Activated CD8-positive, alpha-beta memory T cell treated with anti-CD3 and anti-CD28 coated beads for 1 hour (primary cell): ENCODE data around the gene APOBEC3A.
"Not testable (repeated sequence)": the region's sequence is repeated elsewhere in the genome, so short reads cannot be mapped to it uniquely, and the experiment has no call there.

Experiments
- DNase-seq, 2 donors: peaks; one replicate each; pipeline ENCODE4 v3.0.0-alpha.2; 2020; ENCODE audit warnings: low read depth in 1 of 2; ENCODE audit errors: extremely low read depth in 1 of 2

The APOBEC3A gene

DNA sequence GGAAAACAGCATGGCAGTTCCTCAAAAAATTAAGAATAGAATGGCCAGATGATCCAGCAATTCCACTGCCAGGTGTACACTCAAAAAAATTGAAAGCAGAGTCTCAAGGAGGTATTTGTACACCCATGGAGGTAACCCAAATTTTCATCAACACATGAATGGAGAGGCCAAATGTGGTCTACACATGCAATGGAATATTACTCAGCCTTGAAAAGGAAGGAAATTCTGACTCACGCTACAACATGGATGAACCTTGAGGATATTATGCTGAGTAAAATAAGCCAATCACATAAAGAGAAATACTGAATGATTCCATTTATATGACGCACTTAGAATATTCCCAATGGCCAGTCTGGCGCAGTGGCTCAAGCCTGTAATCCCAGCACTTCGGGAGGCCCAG, 19.9 kb downstream of the APOBEC3A start:
- not testable (repeated sequence) for DNase-seq

DNA sequence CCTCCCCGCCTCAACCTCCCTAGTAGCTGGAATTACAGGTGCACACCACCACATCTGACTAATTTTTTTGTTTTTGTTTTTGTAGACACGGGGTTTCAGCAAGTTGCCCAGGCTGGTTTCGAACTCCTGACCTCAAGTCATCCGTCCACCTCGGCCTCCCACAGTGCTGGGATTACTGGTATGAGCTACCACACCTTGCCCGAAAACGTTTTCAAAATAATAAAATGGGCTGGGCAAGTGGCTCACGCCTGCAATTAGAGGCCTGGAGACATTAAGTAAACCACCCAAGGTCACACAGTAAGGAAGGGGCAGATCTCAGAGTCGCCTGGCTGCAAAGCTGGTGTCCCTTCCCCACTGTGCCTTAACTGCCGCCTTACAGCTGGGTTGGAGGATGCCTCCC, 23.2 kb downstream of the APOBEC3A start:
- not testable (repeated sequence) for DNase-seq

DNA sequence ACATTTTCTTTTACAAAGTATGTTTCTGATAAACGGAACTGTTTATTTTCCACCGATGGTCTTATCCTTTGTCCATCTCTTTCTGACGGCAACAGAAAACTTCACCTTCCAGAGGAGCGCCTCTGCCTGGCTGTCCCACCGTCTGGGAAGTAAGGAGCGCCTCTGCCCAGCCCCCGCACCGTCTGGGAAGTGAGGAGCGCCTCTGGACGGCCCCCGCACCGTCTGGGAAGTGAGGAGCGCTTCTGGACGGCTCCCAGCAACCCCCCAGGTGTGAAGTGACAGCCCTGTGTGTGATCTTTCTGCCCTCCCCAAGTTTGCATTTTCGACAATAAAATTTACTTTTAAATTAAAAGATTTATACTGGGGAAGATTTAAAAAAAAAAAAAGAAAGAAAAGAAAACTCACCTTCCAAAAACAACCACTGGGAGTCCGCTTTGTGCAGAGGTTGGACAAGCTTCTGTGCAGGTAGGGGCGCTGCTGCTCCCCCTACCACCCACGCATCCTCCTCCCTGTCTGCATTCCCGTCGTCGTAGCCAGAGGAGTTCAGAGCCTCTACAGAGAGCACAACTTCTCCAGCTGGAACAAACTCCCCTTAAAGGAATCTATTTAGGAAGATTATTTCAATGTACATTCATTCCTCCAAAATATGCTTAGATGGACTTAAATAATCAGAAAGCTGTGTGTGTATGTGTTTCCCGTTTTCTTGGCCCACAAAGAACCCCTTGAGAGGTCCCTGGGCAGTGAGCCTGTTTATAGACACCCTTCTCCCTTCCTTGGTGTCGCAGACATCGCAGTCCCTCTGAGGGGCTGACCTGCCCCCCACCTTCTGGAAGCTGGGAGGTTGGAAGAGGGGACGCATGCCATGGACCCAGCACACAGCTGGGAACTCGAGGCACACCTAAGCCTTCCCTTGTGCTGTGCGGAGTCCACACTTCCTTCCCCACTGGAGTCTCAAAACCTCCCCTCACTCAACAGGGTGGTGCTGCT, 23.9 kb downstream of the APOBEC3A start:
- DNase-seq, result no peak

DNA sequence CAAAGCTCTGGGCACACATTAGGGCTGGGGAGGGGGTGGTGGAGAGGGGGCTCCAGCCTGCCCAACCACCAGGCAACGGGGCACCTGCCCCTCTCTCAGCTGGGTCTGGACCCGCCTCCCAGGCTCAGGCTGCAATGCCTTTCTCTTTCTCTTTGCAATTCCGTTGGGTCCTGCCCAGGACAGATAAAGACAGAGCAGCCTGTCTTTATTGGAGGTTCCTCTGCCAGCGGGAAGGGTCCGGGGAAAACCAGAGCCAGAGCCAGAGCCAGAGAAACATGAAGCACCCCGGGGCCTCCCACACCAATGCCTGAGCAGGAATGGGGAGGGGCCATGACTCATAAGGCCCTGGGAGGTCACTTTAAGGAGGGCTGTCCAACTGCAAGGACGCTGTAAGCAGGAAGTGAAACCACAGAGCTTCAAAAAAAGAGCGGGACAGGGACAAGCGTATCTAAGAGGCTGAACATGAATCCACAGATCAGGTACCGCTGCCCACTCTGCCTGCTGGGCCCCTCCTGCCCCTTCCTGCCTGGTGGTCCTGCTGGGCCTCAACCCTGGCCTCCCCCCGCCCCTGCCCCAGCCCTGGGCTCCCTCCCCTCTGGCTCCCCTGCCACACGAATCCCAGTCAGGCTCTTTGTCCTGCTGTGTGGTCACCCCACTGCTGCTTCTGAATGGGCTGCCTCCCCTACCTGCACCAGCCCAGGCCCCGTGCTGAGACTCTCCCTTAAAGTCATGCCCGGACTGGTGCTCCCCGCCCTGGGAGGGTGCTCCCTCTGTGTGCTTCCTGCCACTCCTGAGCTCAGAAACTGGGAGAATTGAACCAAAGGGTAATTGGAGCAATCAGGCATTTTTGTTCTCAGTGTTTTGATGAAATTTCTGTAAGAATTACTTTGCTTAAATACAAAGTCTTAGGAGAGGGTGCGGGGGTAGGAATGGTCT, 24.9 kb downstream of the APOBEC3A start, which contains the start of gene APOBEC3B:
Gene APOBEC3B (plus strand): TSS at position 356 of the 936 bp plus-strand sequence. CDS start 107 bp downstream, at position 463.
- DNase-seq, result peak; percentile 27 to 45

DNA sequence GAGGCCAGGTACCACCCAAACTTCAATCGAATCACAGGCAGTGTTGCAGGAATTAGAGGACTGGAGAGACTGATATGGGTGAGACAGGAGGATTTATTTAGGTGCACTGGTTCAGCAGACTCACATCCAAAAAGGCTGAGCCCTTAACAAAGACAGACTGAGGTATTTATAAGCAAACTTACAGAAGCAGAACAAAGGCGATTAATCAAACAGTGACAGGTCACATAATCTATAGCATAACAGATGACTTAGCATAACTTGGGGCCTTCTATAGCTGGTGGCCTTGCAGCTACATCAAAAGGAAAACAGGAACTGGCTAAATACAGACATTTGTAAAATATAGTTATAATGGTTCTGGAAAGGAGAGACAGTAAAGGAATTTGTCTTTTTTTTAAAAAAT, 26.8 kb downstream of the APOBEC3A start:
- DNase-seq, result no peak

DNA sequence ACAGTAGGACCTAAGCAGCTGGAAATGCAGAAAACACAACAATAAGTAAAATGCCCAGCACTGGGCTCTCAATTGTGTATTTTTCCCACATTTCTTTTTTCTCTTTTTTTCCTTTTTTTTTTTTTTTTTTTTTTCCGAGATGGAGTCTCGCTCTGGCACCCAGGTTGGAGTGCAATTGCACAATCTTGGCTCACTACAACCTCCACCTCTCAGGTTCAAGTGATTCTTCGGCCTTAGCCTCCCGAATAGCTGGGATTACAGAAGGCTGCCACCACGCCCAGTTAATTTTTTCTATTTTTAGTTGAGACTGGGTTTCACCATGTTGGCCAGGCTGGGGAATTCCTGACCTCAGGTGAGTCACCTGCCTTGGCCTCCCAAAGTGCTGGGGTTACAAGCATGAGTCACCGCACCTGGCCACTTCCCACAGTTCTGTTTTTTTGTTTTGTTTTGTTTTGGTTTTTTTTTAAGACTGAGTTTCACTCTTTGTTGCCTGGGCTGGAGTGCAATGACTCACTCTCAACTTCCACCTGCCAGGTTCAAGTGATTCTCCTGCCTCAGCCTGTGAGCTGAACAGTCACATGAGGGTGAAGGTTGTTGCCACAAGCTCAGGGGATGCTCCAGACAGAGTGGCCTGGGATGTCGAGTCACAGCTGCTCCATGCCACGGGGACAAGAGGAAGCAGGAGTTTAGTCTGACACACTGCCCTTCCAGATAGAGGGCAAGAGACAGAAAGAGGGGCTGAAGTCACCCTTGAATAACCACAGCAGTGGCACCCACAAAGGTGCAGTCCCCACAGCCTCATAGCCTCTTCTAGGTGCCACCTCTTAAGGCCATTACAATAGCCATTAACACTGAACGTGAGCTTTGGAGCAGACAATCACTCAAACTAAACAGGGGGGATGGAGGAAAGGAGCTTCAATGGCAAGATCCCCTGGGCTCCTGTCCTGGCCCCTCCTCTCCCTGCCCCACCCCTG, 27.7 kb downstream of the APOBEC3A start:
- DNase-seq, result peak; percentile 42 to 60

DNA sequence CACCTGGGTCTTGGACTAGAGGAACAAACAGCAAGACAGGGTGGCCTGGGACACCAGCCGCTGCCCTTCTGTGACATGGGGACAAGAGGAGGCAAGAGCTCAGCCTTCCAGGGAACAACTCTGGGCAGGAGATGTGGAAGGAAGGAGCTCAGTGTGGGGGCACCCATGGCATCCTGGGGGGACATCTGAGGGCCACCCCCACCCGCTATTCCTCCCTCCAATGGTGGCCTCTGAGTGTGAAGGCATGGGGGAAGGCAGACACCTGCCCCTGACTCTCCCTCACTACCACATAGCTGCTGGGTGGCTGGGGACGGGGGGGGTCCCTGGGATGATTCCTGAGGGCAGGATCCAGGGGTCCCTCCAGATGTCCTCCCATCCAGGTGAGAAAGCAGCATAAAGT, 29.2 kb downstream of the APOBEC3A start:
- DNase-seq, result no peak

DNA sequence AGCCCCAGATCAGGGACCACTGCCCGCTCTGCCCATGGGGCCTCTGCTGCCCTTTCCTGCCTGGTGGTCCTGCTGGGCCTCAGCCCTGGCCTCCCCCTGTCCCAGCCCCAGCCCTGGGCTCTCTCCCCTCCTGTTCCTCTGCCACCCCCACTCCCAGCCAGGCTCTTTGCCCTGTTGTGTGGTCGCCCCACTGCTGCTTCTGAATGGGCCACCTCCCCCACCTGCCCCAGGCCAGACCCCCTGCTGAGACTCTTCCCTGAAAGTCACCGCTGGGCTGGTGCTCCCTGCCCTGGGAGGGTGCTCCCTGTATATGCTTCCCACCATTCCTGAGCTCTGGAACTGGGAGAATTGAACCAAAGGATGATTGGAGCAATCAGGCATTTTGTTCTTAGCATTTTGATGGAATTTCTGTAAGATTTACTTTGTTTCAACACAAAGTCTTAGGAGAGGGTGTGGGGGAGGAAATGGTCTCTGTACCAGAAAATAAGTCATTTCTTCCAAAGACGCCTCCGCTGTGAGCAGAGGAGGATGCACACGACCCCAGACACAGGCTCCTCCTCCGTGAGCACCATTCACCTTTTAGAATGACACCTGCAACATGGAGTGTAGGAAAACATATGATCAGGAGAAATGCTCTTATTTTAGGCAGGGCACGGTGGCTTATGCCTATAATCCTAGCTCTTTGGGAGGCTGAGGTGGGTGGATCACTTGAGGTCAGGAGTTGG, 29.9 kb downstream of the APOBEC3A start:
- no peak for DNase-seq

DNA sequence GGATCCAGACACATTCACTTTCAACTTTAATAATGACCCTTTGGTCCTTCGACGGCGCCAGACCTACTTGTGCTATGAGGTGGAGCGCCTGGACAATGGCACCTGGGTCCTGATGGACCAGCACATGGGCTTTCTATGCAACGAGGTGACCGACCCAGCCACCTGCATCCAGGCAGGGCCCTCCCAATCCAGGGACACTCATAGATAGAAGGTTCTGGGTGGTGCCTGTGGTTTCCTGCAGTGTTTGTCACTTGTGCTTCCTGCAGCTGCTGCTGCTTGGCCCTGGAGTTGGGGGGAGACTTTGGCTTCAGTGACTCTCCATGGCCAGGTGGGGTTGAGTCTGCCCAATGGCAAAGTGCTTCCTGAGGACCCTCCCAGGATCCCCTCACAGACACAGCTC, 32.1 kb downstream of the APOBEC3A start:
- no peak for DNase-seq

DNA sequence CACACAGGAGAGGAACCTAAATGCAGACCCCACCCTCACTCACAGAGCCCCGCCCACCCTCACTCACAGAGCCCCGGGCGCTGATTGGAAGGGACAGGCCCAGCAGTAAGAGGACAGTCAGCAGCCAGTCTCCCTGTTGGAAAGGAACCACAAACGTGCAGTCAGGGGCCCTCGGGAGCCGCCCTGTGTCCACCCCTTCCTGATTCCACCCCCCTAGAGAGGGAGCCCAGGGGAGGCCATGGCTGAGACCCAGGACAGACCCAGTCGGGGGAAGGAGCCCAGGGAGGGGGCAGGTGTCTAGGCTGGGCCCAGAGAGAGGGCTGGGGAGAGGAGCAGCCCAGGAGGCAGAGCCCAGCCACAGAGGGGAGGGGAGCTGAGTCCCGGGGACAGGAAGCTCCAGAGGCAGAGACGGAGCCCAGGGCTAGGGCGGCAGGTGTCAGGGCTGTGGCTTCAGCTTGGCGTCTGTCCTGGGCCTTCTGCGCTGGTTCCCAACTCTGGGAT, 35.5 kb downstream of the APOBEC3A start:
- not testable (repeated sequence) for DNase-seq

DNA sequence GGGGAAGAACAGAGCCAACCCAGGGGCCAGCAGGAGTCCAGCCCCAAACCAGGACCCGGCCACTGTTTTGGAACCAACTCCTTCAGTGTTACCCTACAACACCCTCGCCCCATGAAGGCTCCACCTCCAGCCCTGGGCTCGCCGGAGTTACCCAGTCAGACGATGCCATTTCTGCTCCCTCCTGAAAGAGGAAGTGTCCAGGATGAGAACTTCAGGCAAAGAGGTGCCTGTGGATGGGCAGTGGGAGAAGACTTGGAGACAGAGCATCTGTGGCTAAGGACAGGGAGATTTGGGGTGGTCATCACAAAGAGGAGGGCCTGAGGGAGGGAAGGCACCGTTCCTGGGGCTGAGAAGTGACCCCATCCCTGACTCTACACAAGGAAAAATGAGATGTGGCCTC, 38.7 kb downstream of the APOBEC3A start:
- no peak for DNase-seq

DNA sequence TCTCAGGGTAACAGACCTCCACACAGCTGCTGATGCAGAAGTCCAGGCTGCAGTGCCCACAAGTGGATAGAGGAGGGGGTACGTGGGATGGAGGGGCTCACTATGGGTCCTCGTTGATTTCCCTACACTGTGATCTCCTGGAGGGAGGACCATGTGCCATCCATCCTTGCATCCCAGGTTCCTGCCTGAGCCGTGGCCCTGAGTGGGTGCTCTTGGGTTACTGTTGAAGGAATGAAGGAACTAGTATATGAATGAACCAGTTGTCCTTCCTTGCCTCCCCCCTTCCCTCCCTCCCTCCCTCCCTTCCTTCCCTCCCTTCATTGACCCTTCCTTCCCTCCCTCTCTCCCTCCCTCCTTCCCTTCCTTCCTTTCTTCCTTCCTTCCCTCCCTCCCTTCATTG, 40.1 kb downstream of the APOBEC3A start:
- no peak for DNase-seq

DNA sequence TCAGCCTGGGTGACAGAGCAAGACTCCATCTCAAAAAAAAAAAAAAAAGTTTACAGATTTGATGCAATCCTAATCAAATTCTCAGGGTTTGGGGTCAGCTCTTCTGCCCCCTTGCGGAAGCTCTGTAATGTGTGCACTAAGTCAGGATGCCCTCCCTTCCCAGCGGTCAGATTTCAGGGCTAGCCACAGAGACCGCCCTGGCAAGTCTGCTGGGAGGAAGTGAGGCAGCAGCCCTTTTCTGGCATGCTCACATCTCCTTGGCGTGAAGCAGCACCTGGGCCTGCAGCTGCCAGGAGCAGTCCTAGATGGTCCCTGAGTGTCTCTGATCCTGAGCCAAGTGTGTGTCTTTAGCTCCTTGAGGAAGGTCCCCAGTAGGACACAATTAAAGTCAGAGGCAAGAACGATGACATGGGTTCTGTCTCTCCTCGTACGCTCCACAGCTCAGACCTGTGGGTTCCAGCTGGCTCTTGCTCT, 45.8 kb downstream of the APOBEC3A start:
- DNase-seq, result peak; percentile 40 to 46

DNA sequence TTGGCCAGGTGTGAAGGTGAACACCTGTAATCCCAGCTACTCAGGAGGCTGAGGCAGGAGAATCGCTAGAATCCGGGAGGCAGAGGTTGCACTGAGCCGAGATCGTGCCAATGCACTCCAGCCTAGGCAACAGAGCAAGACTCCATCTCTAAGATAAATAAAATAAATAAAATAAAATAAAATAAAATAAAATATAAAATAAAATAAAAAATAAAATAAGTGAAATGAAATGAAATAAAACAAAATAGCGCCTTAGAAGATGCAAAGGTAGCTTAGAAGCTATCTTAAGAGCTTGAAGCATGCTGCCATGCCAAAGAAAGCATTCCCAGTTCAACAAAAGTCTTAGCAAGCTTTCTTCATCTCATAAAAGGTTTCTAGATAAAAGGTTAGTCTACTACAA, 49.8 kb downstream of the APOBEC3A start:
- DNase-seq, result no peak

DNA sequence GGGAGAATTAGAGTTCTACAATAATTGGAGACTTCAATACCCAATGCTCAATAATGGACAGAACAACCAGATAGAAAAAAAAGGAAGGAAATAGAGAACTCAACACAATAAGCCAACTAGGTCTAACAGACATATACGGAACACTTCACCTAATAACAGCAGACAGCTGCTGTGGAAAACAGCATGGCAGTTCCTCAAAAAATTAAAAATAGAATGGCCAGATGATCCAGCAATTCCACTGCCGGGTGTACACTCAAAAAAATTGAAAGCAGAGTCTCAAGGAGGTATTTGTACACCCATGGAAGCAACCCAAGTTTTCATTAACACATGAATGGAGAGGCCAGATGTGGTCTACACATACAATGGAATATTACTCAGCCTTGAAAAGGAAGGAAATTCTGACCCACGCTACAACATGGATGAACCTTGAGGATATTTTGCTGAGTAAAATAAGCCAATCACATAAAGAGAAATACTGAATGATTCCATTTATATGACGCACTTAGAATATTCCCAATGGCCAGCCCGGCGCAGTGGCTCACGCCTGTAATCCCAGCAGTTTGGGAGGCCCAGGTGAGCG, 51.0 kb downstream of the APOBEC3A start:
- not testable (repeated sequence) for DNase-seq

DNA sequence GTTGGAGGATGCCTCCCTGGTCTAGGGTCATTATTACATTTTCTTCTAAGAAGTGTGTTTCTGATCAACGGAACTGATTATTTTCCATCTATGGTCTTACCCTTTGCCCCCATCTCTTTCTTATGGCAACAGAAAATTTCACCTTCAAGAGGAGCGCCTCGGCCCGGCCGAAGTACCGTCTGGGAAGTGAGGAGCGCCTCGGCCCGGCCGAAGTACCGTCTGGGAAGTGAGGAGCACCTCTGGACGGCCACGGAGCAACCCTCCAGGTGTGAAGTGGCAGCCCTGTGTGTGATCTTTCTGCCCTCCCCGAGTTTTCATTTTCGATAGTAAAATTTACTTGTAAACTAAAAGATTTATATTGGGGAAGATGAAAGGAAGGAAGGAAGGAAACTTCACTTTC, 53.5 kb downstream of the APOBEC3A start:
- DNase-seq, result no peak
